Daoy (cell line): ENCODE results near the gene OR1M1. TPM values are rescaled to one million over a fixed set of nuclear protein-coding genes. Genes with fewer than 3 reads are reported as not detected.
"Not testable (repeated sequence)": the region's sequence is repeated elsewhere in the genome, so short reads cannot be mapped to it uniquely, and the experiment has no call there.

Experiments
- DNase-seq: peaks from one replicate; pipeline ENCODE4 v3.0.0-alpha.2; 2015; ENCODE audit warnings: low read depth
- total RNA-seq: library from RNA; depleted of rRNA; stranded (reverse); fragments of >200 nt; shearing (Covaris generic); gene quantifications from 2 replicates; pipeline ENCODE4 v1.2.3, GENCODE V29; 2014; rRNA removed

Gene OR1M1
- total RNA-seq: not detected in 2 replicates

- DNase-seq: no peak
Observed at GRCh38 chr19:9086761-9087160, at the start of gene OR1M1. OR1M1 (plus strand) TSS chr19:9087061; CDS start chr19:9093245, 6,184 bp downstream.

- no peak for DNase-seq
Observed at GRCh38 chr19:9037400-9038062, 49.3 kb upstream of the OR1M1 start.

- no peak for DNase-seq
Observed at GRCh38 chr19:9039728-9040127, 47.1 kb upstream of the OR1M1 start.

- DNase-seq: no peak
Observed at GRCh38 chr19:9040131-9040530, 46.7 kb upstream of the OR1M1 start.

- no peak for DNase-seq
Observed at GRCh38 chr19:9041023-9041422, 45.8 kb upstream of the OR1M1 start.

- peak; percentile 49 for DNase-seq
Observed at GRCh38 chr19:9043524-9043923, 43.3 kb upstream of the OR1M1 start.

GRCh38 chr19:9044449-9044848, 42.4 kb upstream of the OR1M1 start:
- DNase-seq: no peak

GRCh38 chr19:9046694-9047093, 40.2 kb upstream of the OR1M1 start:
- no peak for DNase-seq

GRCh38 chr19:9052894-9053293, 34.0 kb upstream of the OR1M1 start:
- DNase-seq: no peak

- not testable (repeated sequence) for DNase-seq
Observed at GRCh38 chr19:9053674-9054073, 33.2 kb upstream of the OR1M1 start.

- no peak for DNase-seq
Observed at GRCh38 chr19:9054207-9054606, 32.7 kb upstream of the OR1M1 start.

- peak; percentile 43 for DNase-seq
Observed at GRCh38 chr19:9054765-9055164, 32.1 kb upstream of the OR1M1 start.

GRCh38 chr19:9056131-9056530, 30.7 kb upstream of the OR1M1 start:
- not testable (repeated sequence) for DNase-seq

GRCh38 chr19:9057505-9058258, 29.2 kb upstream of the OR1M1 start:
- no peak for DNase-seq

- no peak for DNase-seq
Observed at GRCh38 chr19:9058905-9059667, 27.8 kb upstream of the OR1M1 start.

GRCh38 chr19:9060564-9061340, 26.1 kb upstream of the OR1M1 start:
- DNase-seq: no peak

GRCh38 chr19:9061879-9062278, 25.0 kb upstream of the OR1M1 start:
- DNase-seq: peak; percentile 77

- no peak for DNase-seq
Observed at GRCh38 chr19:9065457-9066014, 21.3 kb upstream of the OR1M1 start.

GRCh38 chr19:9070066-9070465, 16.8 kb upstream of the OR1M1 start:
- DNase-seq: no peak

- not testable (repeated sequence) for DNase-seq
Observed at GRCh38 chr19:9071720-9072119, 15.1 kb upstream of the OR1M1 start.

GRCh38 chr19:9073806-9074205, 13.1 kb upstream of the OR1M1 start:
- no peak for DNase-seq
